WTC11 (cell line): ENCODE measurements around the gene FA2H.

Experiments
- CREB1 ChIP-seq: sonication (generic); formaldehyde crosslinking; IDR thresholded peaks from 2 replicates; pipeline ENCODE4 v1.8.0; 2023; ENCODE audit warnings: mild to moderate bottlenecking, missing genetic modification reagents
- ELF4 ChIP-seq: sonication (generic); formaldehyde crosslinking; IDR thresholded peaks from 2 replicates; pipeline ENCODE4 v1.8.1; 2022; ENCODE audit warnings: low read depth, mild to moderate bottlenecking, moderate library complexity, missing genetic modification reagents
- ESRRA ChIP-seq: sonication (generic); formaldehyde crosslinking; IDR thresholded peaks from 2 replicates; pipeline ENCODE4 v1.8.1; 2022; ENCODE audit warnings: mild to moderate bottlenecking, missing genetic modification reagents, borderline replicate concordance
- HMGXB4 ChIP-seq: sonication (generic); formaldehyde crosslinking; IDR thresholded peaks from 2 replicates; pipeline ENCODE4 v1.8.1; 2023; ENCODE audit warnings: mild to moderate bottlenecking, moderate library complexity, missing genetic modification reagents
- SP1 ChIP-seq: sonication (generic); formaldehyde crosslinking; conservative IDR thresholded peaks from 2 replicates; pipeline ENCODE4 v1.8.1; 2022; ENCODE audit warnings: missing genetic modification reagents
- TEAD4 ChIP-seq: sonication (generic); formaldehyde crosslinking; IDR thresholded peaks from 2 replicates; pipeline ENCODE4 v1.8.0; 2022; ENCODE audit warnings: mild to moderate bottlenecking, missing genetic modification reagents
- ZBTB21 ChIP-seq: sonication (generic); formaldehyde crosslinking; IDR thresholded peaks from 2 replicates; pipeline ENCODE4 v1.8.1; 2023; ENCODE audit warnings: mild to moderate bottlenecking, missing genetic modification reagents, borderline replicate concordance
- TF ChIP-seq, protein P1 (sequence below): fragments of 200-600 bp; IDR thresholded peaks from 2 replicates; pipeline ENCODE4 v1.8.0; 2022; ENCODE audit warnings: antibody characterized with exemption
- TF ChIP-seq, protein P2 (sequence below): sonication (generic); formaldehyde crosslinking; IDR thresholded peaks from 2 replicates; pipeline ENCODE4 v1.8.0; 2022; ENCODE audit warnings: mild to moderate bottlenecking, missing genetic modification reagents
- TF ChIP-seq, protein P3 (sequence below): sonication (generic); formaldehyde crosslinking; conservative IDR thresholded peaks from 2 replicates; pipeline ENCODE4 v1.8.1; 2022; ENCODE audit warnings: mild to moderate bottlenecking, missing genetic modification reagents

- TF ChIP-seq, protein P1, sequence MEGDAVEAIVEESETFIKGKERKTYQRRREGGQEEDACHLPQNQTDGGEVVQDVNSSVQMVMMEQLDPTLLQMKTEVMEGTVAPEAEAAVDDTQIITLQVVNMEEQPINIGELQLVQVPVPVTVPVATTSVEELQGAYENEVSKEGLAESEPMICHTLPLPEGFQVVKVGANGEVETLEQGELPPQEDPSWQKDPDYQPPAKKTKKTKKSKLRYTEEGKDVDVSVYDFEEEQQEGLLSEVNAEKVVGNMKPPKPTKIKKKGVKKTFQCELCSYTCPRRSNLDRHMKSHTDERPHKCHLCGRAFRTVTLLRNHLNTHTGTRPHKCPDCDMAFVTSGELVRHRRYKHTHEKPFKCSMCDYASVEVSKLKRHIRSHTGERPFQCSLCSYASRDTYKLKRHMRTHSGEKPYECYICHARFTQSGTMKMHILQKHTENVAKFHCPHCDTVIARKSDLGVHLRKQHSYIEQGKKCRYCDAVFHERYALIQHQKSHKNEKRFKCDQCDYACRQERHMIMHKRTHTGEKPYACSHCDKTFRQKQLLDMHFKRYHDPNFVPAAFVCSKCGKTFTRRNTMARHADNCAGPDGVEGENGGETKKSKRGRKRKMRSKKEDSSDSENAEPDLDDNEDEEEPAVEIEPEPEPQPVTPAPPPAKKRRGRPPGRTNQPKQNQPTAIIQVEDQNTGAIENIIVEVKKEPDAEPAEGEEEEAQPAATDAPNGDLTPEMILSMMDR, result no peak
- TF ChIP-seq CREB1 (CRISPR knock-in tag) (no peak), ZBTB21 (CRISPR knock-in tag) (no peak), SP1 (no peak), ESRRA (CRISPR knock-in tag) (no peak), ELF4 (CRISPR knock-in tag) (no peak), HMGXB4 (CRISPR knock-in tag) (no peak), TEAD4 (CRISPR knock-in tag) (no peak)
- TF ChIP-seq, protein P2, sequence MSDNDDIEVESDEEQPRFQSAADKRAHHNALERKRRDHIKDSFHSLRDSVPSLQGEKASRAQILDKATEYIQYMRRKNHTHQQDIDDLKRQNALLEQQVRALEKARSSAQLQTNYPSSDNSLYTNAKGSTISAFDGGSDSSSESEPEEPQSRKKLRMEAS (CRISPR knock-in tag), result no peak
- TF ChIP-seq, protein P3, sequence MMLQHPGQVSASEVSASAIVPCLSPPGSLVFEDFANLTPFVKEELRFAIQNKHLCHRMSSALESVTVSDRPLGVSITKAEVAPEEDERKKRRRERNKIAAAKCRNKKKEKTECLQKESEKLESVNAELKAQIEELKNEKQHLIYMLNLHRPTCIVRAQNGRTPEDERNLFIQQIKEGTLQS (CRISPR knock-in tag), result no peak
Measured at GRCh38 chr16:74732707-74733350, 41.8 kb downstream of the FA2H start.
